Measurements from ENCODE around the gene CIZ1.
"Not testable (repeated sequence)": the region's sequence is repeated elsewhere in the genome, so short reads cannot be mapped to it uniquely, and the experiment has no call there.

Gene CIZ1

GRCh38 chr9:128139621-128140020 lies 51.8 kb downstream of the CIZ1 start:
- no peaks in the 10 kb centered on the region for H3K4me1 ChIP-seq (ENCODE audit: control insufficient read depth, insufficient read depth, low read length, unreplicated experiment)
- H3K79me2 ChIP-seq (ENCODE audit: control insufficient read depth, insufficient read depth, low read length, unreplicated experiment), result no peaks in the 10 kb centered on the region
- no peaks in the 10 kb centered on the region for H3K36me3 ChIP-seq (ENCODE audit: insufficient read depth, low read length)
- H2AFZ ChIP-seq (ENCODE audit: low read length, unreplicated experiment), result no peak overlapping the region
- no peak overlapping the region for H3K4me3 ChIP-seq (ENCODE audit: low read depth, low read length)
- peaks cover under 1% of the 10 kb centered on the region; the same call in 1 of the 2 replicates for H3K27me3 ChIP-seq (ENCODE audit: insufficient read depth, low read length)
- H3K27ac ChIP-seq (ENCODE audit: low read depth, low read length), result no peak overlapping the region

GRCh38 chr9:128138001-128138400 lies 53.4 kb downstream of the CIZ1 start:
- Histone ChIP-seq H3K4me1 (ENCODE audit: control insufficient read depth, insufficient read depth, low read length, unreplicated experiment) (no peaks in the 10 kb centered on the region), H3K27ac (ENCODE audit: low read depth, low read length) (no peak overlapping the region), H2AFZ (ENCODE audit: low read length, unreplicated experiment) (no peak overlapping the region)

GRCh38 chr9:128136816-128137793 lies 54.3 kb downstream of the CIZ1 start:
- Histone ChIP-seq H2AFZ (ENCODE audit: low read length, unreplicated experiment) (no peak overlapping the region), H3K27ac (ENCODE audit: low read depth, low read length) (no peak overlapping the region)

More at GRCh38 chr9:128138001-128138400, 53.4 kb downstream of the CIZ1 start:
- Histone ChIP-seq H3K4me3 (ENCODE audit: low read depth, low read length) (no peak overlapping the region), H3K36me3 (ENCODE audit: insufficient read depth, low read length) (no peaks in the 10 kb centered on the region), H3K27me3 (ENCODE audit: insufficient read depth, low read length) (peaks cover 16% of the 10 kb centered on the region), H3K79me2 (ENCODE audit: control insufficient read depth, insufficient read depth, low read length, unreplicated experiment) (no peaks in the 10 kb centered on the region)

GRCh38 chr9:128135561-128135960 lies 55.8 kb downstream of the CIZ1 start:
- not testable (repeated sequence) for H3K27ac ChIP-seq (ENCODE audit: low read depth, low read length); H3K4me1 ChIP-seq (ENCODE audit: control insufficient read depth, insufficient read depth, low read length, unreplicated experiment); H3K79me2 ChIP-seq (ENCODE audit: control insufficient read depth, insufficient read depth, low read length, unreplicated experiment); H3K36me3 ChIP-seq (ENCODE audit: insufficient read depth, low read length); H2AFZ ChIP-seq (ENCODE audit: low read length, unreplicated experiment); H3K4me3 ChIP-seq (ENCODE audit: low read depth, low read length)
- peaks cover 27% of the 10 kb centered on the region for H3K27me3 ChIP-seq (ENCODE audit: insufficient read depth, low read length)

More at GRCh38 chr9:128136816-128137793, 54.3 kb downstream of the CIZ1 start:
- H3K4me3 ChIP-seq (ENCODE audit: low read depth, low read length), result no peak overlapping the region
- no peaks in the 10 kb centered on the region for H3K4me1 ChIP-seq (ENCODE audit: control insufficient read depth, insufficient read depth, low read length, unreplicated experiment)
- H3K79me2 ChIP-seq (ENCODE audit: control insufficient read depth, insufficient read depth, low read length, unreplicated experiment), result no peaks in the 10 kb centered on the region
- H3K36me3 ChIP-seq (ENCODE audit: insufficient read depth, low read length), result no peaks in the 10 kb centered on the region
- H3K27me3 ChIP-seq (ENCODE audit: insufficient read depth, low read length), result peaks cover 24% of the 10 kb centered on the region

GRCh38 chr9:128132139-128132538 lies 59.2 kb downstream of the CIZ1 start:
- not testable (repeated sequence) for H3K27ac ChIP-seq (ENCODE audit: low read depth, low read length); H3K79me2 ChIP-seq (ENCODE audit: control insufficient read depth, insufficient read depth, low read length, unreplicated experiment); H2AFZ ChIP-seq (ENCODE audit: low read length, unreplicated experiment); H3K4me3 ChIP-seq (ENCODE audit: low read depth, low read length); H3K4me1 ChIP-seq (ENCODE audit: control insufficient read depth, insufficient read depth, low read length, unreplicated experiment); H3K36me3 ChIP-seq (ENCODE audit: insufficient read depth, low read length)
- H3K27me3 ChIP-seq (ENCODE audit: insufficient read depth, low read length), result peaks cover 27% of the 10 kb centered on the region

- H3K4me1 ChIP-seq (ENCODE audit: control insufficient read depth, insufficient read depth, low read length, unreplicated experiment); H3K36me3 ChIP-seq (ENCODE audit: insufficient read depth, low read length); H3K27ac ChIP-seq (ENCODE audit: low read depth, low read length); H3K79me2 ChIP-seq (ENCODE audit: control insufficient read depth, insufficient read depth, low read length, unreplicated experiment); H2AFZ ChIP-seq (ENCODE audit: low read length, unreplicated experiment); H3K4me3 ChIP-seq (ENCODE audit: low read depth, low read length): not testable (repeated sequence)
- H3K27me3 ChIP-seq (ENCODE audit: insufficient read depth, low read length), result peaks cover 27% of the 10 kb centered on the region
Measured at GRCh38 chr9:128131346-128131745, 60.0 kb downstream of the CIZ1 start.

- H3K27ac ChIP-seq (ENCODE audit: low read depth, low read length); H2AFZ ChIP-seq (ENCODE audit: low read length, unreplicated experiment); H3K4me3 ChIP-seq (ENCODE audit: low read depth, low read length); H3K36me3 ChIP-seq (ENCODE audit: insufficient read depth, low read length): not testable (repeated sequence)
- Histone ChIP-seq H3K27me3 (ENCODE audit: insufficient read depth, low read length) (peaks cover 27% of the 10 kb centered on the region), H3K79me2 (ENCODE audit: control insufficient read depth, insufficient read depth, low read length, unreplicated experiment) (peaks cover 13% of the 10 kb centered on the region), H3K4me1 (ENCODE audit: control insufficient read depth, insufficient read depth, low read length, unreplicated experiment) (peaks cover 14% of the 10 kb centered on the region)
Measured at GRCh38 chr9:128130651-128131050, 60.7 kb downstream of the CIZ1 start.

- not testable (repeated sequence) for H2AFZ ChIP-seq (ENCODE audit: low read length, unreplicated experiment); H3K36me3 ChIP-seq (ENCODE audit: insufficient read depth, low read length); H3K4me3 ChIP-seq (ENCODE audit: low read depth, low read length); H3K27ac ChIP-seq (ENCODE audit: low read depth, low read length)
- peaks cover 16% of the 10 kb centered on the region for H3K79me2 ChIP-seq (ENCODE audit: control insufficient read depth, insufficient read depth, low read length, unreplicated experiment)
- H3K27me3 ChIP-seq (ENCODE audit: insufficient read depth, low read length), result peaks cover 27% of the 10 kb centered on the region
- H3K4me1 ChIP-seq (ENCODE audit: control insufficient read depth, insufficient read depth, low read length, unreplicated experiment), result peaks cover 17% of the 10 kb centered on the region
Measured at GRCh38 chr9:128129976-128130590, 61.3 kb downstream of the CIZ1 start.

- Histone ChIP-seq H3K27me3 (ENCODE audit: insufficient read depth, low read length) (peaks cover 21% of the 10 kb centered on the region), H3K36me3 (ENCODE audit: insufficient read depth, low read length) (no peaks in the 10 kb centered on the region), H3K4me1 (ENCODE audit: control insufficient read depth, insufficient read depth, low read length, unreplicated experiment) (peaks cover 17% of the 10 kb centered on the region), H3K27ac (ENCODE audit: low read depth, low read length) (no peak overlapping the region), H2AFZ (ENCODE audit: low read length, unreplicated experiment) (peak overlapping the region; percentile 83), H3K4me3 (ENCODE audit: low read depth, low read length) (peak overlapping the region; percentile 94), H3K79me2 (ENCODE audit: control insufficient read depth, insufficient read depth, low read length, unreplicated experiment) (peaks cover 19% of the 10 kb centered on the region)
Measured at GRCh38 chr9:128128836-128129590, 62.4 kb downstream of the CIZ1 start.

GRCh38 chr9:128127990-128128835 lies 63.2 kb downstream of the CIZ1 start:
- peak overlapping the region; percentile 83 for H2AFZ ChIP-seq (ENCODE audit: low read length, unreplicated experiment)
- no peaks in the 10 kb centered on the region for H3K36me3 ChIP-seq (ENCODE audit: insufficient read depth, low read length)
- peaks cover 17% of the 10 kb centered on the region for H3K4me1 ChIP-seq (ENCODE audit: control insufficient read depth, insufficient read depth, low read length, unreplicated experiment)
- H3K79me2 ChIP-seq (ENCODE audit: control insufficient read depth, insufficient read depth, low read length, unreplicated experiment), result peaks cover 19% of the 10 kb centered on the region
- H3K4me3 ChIP-seq (ENCODE audit: low read depth, low read length), result peak overlapping the region; percentile 94
- H3K27me3 ChIP-seq (ENCODE audit: insufficient read depth, low read length), result peaks cover 13% of the 10 kb centered on the region
- peak overlapping the region; percentile 80 for H3K27ac ChIP-seq (ENCODE audit: low read depth, low read length)

Data from ACC112 (cell line).